GM18519 (cell line): ENCODE measurements around the gene ELK4.
A peak's percentile ranks its signal among the peaks of the same experiment; 100 is the strongest.

Experiments
- ATAC-seq: cut with Tn5 transposase; IDR thresholded peaks from one replicate; pipeline ENCODE4 v1.9.1; 2021; ENCODE audit warnings: mild to moderate bottlenecking, moderate library complexity; ENCODE audit not compliant: unreplicated experiment, low FRiP score

ELK4 gene

DNA sequence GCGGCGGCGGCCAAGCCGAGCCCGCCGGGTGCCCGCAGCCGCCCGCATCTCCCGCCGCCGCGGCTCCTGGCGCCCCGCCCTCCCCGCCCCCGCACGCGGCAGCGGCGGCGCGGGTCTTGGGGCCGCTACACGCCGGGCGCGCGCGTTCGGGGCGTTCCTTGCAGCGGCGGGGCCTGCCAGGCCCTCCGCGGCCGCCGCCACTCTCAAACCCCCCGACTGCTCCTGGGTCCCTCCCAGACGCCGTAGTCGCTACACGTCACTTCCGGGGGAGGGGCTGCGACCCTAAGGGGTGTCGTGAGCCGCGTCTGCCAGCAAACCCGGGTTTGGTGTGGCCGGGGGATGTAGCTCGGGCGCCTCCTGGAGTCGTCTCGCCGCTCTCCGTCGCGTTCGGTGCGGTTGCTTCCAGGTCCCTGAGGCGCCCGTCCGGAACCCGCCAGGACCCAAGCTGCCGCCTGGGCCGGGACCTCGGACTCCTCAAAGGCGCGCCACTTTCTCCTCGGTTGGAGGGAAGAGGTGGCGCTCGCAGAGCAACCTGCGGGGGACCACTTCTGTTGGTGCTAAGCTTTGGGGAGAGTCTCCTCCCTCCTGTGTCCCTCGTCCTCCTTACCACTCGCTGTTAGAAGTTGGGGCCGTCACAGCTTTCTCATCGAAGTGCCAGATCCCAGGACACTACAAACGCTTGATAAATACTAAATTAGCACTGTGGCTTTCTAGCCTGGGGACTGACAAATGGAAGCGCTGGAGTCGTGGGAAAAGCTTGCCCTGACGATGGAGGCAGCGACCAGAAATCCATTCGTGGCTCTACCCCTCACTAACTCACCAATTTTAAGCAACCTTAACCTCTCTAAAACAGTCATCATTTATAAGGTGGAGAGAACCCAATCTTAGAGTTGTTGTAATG, at the start of gene ELK4:
TSS of gene ELK4 (minus strand) at position 244 of the 901 bp plus-strand sequence. CDS start 8,129 bp downstream, outside the sequence.
- ATAC-seq, result peak; percentile 58

DNA sequence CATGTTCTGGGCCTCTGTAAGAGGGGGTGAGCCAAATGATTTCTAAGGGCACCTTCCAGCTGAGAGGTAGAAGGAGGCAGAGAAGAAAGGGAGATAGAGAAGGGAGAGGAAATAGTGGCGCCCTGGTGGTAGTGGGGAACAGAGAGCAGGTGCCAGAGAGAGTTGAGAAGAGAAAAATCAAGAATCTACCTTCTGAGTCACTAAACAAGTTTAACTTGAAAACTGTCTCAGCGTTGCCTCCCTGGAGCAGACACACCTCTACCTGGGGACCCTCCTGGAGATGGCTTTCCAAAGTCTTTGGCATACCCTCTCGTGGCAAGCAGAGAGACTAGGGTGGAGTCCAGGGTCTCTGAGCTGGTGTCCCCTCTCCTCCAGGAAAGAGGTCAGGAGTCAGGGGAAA, 49.6 kb upstream of the ELK4 start:
- no peak for ATAC-seq

- no peak for ATAC-seq
Measured at GRCh38 chr1:205680073-205680851, 48.5 kb upstream of the ELK4 start, which contains the start of gene SLC45A3. Gene SLC45A3, minus strand, starts transcription at chr1:205680509. Its CDS starts 15,853 bp downstream, at chr1:205664656.

GRCh38 chr1:205678286-205679111, 46.7 kb upstream of the ELK4 start:
- ATAC-seq, result no peak

DNA sequence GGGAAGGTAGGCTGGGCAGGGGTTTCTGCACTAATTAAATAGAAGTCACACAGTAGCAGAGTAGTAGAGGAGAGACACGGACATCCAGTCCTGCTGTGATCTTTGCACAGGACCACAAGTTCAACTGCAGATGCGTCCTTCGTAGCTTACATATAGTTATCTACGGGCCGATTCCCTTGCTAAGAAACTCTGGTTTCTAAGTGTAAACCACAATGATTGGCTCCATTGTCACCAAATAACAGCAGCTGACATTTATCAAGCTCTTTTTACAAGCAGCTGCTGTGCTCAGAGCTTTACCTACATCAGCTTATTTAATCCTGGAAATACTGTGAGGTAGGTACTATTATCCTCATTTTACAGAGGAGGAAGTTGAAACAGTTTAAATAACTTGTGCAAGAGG, 45.4 kb upstream of the ELK4 start:
- ATAC-seq, result no peak

DNA sequence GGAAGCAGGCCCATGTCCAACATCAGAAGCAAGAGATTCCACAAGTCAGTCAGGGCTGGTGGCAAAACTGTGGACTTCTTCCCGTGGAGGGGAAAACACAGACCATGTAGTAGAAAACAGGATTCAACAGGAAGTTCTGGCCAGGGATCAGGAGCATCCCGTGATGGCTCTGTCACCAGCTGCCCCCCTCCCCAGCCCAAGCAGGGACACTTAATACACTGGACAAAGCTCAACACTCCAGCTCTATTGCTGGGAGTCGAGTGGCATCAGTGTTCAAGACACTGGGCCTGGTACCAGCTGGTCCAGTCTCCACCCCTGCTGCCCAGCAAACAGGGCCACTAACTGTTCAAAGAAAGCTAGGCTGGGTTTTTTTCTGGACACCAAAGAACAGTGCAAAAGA, 44.8 kb upstream of the ELK4 start:
- no peak for ATAC-seq

DNA sequence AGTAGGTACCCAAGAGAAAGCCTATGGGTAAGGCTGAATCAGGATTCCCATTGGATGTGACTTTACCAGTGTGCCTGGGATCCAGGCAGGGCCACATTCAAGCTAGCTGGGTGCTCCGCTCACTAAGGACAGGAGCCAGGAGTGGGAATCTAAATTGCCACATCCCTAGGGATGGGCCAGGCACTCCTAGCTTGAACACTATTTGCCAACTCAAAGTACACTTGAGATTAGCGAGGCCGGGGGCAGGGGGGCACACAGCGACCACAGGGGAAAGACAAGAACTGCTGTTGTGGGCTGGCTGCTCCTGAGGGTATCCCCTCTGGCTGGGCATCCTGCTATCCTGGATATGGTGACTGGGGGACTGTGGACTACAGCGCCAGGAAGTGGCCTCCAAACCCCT, 44.2 kb upstream of the ELK4 start:
- ATAC-seq, result no peak

DNA sequence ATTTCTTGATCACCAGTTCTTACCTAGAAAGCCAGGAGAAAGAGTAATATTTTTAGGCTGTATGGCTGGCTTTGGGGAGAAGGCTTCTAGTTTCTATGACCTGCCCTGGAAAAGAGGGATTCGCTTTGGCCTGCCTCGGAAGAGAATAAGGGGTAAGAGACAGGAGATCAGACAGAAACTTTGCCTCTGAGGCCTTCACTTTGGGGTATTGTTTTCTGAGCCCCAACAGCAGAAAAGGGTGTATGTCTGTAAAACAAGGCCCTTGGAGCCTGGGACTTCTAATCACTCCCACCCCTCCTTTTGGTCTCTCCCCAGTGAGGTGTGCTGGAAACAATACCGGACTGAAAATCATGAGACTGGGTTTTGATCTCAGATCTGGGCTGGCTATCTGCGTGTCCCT, 43.4 kb upstream of the ELK4 start:
- no peak for ATAC-seq

GRCh38 chr1:205672970-205673369, 41.2 kb upstream of the ELK4 start:
- no peak for ATAC-seq

DNA sequence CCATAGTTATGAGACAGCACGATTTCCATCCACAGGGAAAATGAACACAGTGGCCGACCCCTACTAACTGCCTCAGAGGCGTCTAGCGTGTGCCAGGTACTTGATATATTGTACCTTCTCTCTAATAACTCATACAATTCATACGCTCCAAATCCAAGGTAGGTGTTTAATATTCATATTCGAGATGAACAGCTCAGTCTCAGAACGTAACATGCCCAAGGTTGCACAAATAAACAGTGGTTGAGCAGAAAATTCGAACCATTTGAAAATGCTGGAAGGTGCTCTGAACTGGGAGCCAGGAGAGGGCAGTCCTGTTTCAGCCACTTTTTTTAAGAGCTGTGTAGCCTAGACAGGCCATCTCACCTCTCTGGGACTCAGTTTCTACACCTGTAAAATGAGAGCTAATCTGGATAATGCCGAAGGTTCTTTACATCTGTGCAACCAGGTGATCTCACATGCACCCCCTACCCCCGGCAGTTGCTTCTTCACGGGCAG, 40.6 kb upstream of the ELK4 start:
- no peak for ATAC-seq

DNA sequence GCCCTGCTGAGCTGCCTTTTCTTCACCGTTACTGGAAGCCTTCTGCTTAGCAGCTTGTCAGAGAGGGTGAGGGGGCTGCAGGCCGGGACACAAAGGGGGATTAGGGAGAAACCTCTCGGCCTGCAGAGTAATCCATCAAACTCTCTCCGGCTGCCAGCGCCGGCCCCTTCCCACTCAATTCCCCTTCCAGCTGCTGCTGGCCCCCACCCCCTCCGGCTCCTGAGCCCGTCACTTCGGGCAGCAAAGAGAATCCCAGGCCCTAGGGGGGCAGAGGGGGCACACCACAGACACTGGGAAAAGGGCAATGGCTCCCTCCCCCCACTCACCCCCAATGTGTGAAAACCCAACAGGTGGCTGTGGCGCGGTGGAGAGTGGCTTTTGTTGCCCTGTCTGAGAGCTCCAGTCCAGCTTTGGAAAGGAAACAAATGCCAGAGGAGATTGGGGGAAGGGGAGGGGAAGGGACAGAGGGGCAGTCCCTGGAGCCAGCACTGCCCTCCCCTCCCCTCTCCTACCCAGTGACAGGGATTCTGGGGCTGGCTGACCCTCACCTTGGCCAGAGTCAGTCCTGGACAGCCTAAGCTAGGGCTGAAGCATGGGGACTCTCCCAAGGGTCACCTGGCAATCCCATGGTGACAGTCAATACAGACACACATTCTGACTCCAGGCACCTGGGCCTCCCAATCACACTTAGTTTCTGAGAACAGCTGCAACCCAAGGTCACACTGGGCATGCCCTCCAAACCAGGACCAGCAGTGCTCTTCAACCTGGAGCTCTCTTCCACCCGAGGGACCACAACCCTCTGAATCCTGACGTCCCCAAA, 39.0 kb upstream of the ELK4 start:
- no peak for ATAC-seq

GRCh38 chr1:205670150-205670446, 38.3 kb upstream of the ELK4 start:
- ATAC-seq, result no peak

DNA sequence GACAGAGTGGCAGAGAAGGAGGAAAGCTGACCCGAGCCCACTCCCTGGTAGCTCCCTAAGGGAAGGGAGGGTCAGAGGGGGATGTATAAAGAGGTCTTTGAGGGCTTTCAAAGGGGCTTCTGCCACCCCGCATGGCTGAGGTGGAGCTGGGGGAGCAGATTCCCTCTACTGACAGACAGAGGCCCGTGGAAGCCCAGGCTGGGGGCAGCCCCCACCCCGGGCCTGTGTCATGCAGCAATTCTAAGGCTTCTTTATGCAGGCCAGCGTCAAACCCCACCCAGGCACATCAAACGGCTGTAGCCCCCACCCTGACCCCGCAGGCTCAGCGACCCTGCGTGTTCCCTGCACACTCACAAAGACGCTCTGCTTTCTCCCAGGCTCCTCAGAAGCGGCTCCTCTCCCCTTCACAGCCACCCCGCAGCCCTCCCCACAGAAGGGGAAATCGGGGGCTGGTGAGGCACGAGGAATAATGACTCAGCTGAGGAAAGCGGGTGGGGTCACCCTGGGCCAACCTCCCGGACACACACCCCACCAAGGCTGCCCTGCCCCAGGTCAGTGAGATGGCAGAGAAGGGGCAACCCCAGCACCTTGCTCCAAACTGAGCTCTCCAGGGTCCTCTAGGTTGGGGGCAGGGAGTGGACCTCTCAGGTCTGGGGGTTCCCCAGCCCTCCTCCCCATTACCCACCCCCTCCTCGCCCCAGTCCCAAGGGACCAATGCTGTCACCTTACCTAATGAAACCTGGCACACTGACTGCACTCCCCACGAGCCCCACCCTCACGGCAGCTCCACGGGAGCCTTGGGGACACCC, 37.7 kb upstream of the ELK4 start:
- ATAC-seq, result no peak

DNA sequence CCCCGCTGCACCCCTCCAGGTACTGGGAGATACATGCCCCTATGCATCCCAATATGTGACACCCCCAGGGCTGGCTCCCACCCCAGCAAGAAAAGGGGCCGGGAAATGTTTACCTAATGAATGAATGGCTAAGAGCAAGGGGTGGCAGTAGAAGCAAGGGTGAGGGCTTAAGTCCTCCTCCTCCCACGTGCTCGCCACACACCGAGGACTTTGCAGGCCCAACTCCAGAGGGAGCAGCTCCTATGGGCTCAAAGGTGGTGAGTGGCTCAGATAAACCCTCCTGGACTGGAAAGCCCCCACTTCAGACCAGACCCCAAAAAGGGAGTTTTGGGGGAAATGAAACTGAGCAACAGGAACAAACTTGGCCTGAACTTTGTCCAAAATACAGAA, 37.1 kb upstream of the ELK4 start:
- ATAC-seq, result no peak

DNA sequence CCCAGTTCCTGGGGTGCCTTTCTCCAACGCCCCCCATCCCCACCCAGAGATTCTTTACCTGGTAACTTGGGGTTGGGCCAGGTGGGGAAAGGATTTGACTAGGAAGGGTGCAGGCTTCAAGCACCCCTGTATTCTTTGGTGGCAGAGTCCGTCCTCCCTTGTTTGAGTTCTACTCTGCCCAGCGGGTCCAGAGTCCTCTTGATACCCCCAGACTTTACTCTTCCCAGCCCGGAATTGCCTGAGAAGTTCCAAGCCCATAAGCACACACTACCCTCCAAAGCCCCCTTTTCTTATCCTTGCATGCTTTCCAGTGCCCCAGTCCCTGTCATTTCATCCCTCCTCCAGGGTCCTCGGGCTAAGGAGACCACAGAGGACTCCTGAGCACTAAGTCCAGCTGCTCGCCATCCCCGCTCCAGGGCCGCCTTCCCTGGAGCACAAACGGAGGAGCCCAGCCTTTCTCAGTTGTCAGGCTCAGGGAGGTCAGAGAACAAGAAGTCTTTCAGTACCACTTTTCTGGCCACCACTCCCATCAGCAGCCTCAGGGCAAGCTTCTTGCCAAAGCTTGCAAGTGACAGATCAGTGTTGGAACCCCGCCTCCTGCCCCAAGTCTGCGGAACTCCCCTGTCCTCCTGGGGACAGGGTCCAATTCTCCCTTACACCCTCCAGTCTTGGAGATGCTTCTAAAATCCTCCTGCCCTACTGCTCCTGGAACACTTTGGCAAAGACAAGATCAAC, 36.3 kb upstream of the ELK4 start:
- no peak for ATAC-seq

DNA sequence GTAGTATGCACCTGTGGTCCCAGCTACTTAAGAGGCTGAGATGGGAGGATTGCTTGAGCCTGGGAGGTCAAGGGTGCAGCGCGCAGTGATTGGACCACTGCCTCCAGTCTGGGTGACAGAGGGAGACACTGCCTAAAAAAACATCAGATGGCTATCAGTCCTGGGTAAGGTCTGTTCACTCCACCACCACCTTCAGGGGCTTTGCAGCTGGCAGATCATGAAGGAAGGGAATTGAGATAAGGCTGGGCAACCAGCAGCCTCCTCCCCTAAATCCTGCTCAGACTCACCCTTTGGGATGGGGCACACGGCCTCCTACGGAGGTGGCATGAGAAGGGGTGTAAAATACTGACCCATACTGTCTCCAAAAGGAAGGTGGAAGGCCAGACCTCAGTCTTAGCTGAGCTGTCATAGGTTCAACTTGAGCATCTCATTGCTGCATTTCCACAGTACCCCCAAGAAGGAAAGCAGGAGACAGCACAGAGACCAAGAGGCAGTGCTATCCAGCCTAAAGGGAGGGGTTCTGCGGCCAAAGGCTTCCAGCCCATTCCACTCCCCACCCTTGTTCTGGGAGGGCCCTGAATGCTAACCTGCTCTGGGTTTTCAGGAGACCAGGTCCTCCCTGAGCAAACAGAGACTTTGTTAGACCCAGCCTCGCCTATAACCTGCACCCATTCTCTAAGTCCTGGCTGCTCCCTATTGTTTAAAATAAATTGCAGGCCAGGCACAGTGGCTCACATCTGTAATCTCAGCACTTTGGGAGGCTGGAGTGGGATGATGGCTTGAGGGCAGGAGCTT, 34.8 kb upstream of the ELK4 start:
- ATAC-seq, result no peak

GRCh38 chr1:205665201-205666045, 33.6 kb upstream of the ELK4 start:
- ATAC-seq, result no peak
